LNCaP clone FGC (cell line): Measurements from ENCODE around the gene NAP1L4.

Experiments
- DNase-seq: peaks from one replicate; pipeline ENCODE4 v3.0.0-alpha.2; 2011; ENCODE audit warnings: low read depth
- H3K4me3 ChIP-seq: 2 replicates; pipeline ENCODE4 v1.5.1; 2011; ENCODE audit warnings: mild to moderate bottlenecking, low read depth, low read length, control low read depth
- TF ChIP-seq, protein P1 (sequence below): IDR thresholded peaks from 2 replicates; pipeline ENCODE4 v1.5.1; 2012; ENCODE audit warnings: mild to moderate bottlenecking; ENCODE audit not compliant: control insufficient read depth, insufficient read depth; ENCODE audit errors: extremely low read depth

The NAP1L4 gene

DNA sequence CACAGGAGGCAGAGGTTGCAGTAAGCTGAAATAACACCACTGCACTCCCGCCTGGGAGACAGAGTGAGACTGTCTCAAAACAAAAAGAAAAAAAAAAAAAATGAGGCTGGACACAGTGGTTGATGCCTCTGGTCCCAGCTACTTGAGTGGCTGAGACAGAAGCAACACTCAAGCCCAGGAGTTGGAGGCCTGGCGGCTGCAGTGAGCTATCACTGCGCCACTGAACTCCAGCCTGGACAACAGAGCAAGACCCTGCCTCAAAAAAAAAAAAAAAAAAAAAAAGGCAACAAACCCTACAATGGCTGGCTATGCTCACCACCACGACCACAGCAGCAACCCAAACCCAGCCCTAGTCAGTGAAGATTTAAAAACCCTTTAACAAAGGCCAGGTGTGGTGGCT is 8.2 kb downstream of the NAP1L4 start:
- no peak overlapping the region for H3K4me3 ChIP-seq
- no peak for DNase-seq
- TF ChIP-seq, protein P1, sequence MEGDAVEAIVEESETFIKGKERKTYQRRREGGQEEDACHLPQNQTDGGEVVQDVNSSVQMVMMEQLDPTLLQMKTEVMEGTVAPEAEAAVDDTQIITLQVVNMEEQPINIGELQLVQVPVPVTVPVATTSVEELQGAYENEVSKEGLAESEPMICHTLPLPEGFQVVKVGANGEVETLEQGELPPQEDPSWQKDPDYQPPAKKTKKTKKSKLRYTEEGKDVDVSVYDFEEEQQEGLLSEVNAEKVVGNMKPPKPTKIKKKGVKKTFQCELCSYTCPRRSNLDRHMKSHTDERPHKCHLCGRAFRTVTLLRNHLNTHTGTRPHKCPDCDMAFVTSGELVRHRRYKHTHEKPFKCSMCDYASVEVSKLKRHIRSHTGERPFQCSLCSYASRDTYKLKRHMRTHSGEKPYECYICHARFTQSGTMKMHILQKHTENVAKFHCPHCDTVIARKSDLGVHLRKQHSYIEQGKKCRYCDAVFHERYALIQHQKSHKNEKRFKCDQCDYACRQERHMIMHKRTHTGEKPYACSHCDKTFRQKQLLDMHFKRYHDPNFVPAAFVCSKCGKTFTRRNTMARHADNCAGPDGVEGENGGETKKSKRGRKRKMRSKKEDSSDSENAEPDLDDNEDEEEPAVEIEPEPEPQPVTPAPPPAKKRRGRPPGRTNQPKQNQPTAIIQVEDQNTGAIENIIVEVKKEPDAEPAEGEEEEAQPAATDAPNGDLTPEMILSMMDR: no peak

DNA sequence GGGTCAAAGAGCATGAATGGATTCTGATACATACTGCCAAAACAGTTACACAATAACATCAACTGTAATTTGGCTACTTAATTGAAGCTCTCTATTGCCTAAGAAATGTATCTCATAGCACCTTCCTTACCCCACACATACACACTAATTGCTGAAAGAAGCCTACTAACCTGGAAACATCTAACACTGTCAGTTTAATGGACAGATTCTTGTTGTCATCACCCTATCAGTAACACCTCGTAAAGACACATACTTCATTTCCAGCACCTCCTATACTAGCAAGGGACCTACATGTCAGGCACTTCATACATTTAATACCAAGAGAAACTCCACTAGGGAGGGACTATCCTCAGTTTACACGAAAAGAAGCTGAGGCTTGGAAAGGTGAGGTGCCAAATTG is 9.9 kb downstream of the NAP1L4 start:
- no peak for DNase-seq

DNA sequence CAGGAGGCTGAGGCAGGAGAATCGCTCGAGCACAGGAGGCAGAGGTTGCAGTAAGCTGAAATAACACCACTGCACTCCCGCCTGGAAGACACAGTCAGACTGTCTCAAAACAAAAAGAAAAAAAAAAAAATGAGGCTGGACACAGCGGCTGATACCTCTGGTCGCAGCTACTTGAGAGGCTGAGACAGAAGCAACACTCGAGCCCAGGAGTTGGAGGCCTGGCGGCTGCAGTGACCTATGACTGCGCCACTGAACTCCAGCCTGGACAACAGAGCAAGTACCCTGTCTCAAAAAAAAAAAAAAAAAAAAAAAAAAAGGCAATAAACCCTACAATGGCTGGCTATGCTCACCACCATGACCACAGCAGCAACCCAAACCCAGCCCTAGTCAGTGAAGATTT is 11.0 kb downstream of the NAP1L4 start:
- TF ChIP-seq, protein P1: no peak
- no peak for DNase-seq
- H3K4me3 ChIP-seq: no peak overlapping the region

More for the DNA sequence above, 9.9 kb downstream of the NAP1L4 start:
- no peak overlapping the region for H3K4me3 ChIP-seq
- TF ChIP-seq, protein P1: no peak

DNA sequence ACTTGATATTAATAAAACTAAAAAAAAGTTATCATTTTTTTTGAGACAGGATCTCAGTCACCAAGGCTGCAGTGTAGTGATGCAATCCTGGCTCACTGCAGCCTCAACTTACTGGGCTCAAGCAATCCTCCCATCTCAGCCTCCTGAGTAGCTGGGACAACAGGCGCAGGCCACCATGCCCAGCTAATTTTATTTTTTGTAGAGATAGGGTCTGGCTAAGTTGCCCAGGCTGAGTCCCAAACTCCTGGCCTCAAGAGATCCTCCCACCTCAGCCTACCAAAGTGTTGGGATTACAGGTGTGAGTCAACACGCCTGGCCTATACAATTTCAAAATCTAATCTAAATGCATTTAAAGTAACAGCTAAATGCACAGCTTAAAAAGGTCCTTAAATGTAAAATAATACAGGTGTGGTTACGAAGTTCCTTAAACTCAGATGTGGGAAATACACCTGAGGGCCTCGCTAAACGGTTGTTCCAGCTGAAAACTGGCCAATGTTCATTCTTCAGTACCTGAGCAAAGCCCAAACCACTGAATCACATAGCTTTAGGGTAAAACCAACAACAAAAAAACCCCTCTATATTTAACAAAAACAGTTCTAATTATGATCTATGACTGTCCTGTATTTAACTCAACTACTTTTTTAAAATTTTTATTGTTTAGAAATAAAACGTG is 11.8 kb downstream of the NAP1L4 start:
- no peak overlapping the region for H3K4me3 ChIP-seq
- TF ChIP-seq, protein P1: no peak
- DNase-seq: no peak

DNA sequence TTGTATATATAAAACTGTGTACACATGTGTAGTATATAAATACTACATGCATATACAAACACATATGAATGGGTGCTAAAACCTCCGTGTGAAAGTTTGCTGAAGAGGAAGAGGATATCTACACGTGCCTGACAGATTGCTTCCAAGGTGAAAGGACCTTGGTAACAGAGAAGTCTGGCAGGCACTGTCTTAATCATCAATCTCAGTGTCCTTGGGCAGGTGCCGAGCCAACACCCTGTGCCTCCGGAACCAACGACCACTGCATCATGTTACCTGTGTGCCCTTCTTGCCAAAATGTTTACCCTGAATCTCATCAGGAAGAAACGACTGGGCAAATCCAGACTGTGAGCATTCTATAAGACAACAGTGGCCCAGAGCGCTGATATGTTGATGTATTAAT is 15.0 kb downstream of the NAP1L4 start:
- DNase-seq: no peak

DNA sequence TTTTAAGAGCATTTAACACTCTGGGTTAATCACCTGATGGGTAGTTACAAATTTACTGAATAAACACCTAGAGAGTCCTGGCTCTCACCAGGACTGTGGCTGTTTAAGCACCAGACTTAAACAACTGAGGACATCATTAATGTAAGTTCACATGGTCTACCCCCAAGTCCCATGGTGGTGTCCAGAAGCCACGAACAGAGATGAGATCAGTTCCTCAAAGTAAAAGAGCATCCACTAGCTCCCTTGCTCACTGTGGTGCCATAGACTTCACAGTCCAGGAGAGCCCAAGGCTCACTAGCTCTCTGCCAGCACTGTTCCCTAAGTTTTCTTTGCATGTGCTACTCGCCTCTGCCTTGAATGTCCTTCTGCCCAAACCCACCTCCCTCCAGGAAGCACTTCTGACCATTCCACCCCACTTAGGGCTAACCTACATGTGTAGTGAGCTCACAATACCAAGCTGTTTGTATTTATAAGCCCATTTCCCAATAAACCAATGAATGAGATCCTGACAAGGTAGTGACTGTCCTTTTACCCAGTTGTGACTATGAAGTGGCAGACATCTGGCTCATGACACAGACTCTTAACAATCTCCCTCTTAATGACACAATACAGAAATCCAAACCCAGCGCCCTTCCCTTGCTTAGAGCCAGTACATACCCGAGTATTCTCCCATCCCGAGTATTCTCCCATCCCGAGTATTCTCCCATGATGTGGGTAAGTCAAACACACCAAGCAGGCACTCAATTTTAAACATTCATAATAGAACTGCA is 15.7 kb downstream of the NAP1L4 start:
- no peak for DNase-seq
- TF ChIP-seq, protein P1: no peak
- H3K4me3 ChIP-seq: no peak overlapping the region

More for the DNA sequence above, 15.0 kb downstream of the NAP1L4 start:
- TF ChIP-seq, protein P1: no peak
- H3K4me3 ChIP-seq: no peak overlapping the region
